ENCODE measurements around the gene VIT.

The VIT gene

DNA sequence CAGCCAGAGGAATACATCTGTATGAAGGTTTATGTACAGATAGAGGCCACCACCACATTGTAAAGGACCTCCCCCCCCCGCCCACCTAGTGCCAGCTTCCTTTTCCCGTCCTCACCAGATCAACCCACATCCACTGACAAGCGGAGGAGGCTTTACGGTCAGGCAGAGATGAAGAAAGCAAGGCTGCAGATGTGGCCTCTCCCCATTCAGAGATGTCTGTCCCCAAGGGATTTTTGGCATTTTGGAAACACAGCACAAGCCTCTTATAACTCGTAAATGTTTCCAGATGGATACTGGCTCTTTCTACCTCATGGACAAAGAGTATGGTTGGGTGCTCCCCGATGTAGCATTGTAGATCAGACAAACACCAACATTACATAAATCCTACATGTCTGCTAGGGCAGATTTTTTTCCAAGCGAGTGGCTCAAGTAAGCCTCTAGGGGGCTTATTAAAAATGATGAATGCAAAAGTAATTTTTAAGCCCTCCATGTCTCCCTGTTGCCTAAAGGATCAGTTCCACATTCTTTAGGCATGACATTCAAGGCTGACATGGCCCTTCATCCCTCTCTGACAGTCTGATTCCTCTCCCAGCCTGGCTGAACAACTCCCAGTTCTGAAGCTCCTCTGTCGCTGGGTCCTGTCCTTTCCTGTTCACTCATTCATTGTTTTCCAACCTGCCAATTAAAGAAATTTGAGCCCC, 11.7 kb downstream of the VIT start:
- DNase-seq (ENCODE audit: extremely low read depth in 1 of 2, low read depth in 1 of 2): no peak

- no peak for DNase-seq (ENCODE audit: extremely low read depth in 1 of 2, low read depth in 1 of 2)
Observed at GRCh38 chr2:36710858-36711515, 14.5 kb downstream of the VIT start.

DNA sequence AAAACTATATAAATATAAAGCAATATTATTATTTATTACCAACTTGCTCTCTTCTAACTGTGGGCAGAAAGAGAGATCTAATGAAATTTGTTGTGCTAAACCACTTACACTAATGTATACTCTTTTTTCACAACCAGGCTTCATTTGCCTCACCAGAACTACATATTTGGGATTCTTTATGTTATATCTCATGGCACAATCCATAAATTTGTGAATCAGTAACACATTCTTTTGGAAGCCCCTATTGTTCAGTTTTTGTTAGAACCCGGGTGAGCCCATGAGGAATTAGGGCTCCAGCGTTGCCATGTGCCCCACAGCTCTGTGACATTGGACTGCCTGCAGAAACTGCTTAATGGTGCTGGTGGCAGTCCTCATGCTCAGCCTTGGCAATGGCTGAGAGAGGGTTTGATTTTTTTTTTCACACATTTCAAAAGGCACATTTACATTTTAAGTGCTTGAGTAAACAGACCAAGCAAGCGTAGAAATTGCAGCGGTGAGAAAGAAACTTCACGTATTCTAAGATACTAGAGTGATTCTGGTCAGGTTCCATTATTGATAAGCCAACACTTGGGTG, 15.3 kb downstream of the VIT start:
- DNase-seq (ENCODE audit: extremely low read depth in 1 of 2, low read depth in 1 of 2): no peak

DNA sequence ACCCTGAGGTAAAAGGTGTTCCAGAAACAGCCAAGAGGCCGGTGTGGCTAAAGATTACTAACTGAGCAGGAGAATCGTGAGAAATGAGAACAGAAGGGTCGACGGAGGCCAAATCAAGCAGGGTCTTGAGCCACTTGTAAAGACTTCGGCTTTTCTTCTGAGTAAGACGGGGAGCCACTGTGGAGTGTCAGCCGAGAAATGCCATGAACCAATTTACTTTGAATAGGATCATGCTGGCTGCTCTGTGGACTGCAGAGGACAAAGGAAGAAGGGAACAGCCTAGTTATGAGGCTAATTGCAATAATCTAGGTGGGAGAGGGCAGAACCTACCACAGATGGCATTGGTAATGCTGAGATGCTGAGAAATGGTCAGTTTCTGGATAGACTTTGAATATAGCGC, 16.8 kb downstream of the VIT start:
- no peak for DNase-seq (ENCODE audit: extremely low read depth in 1 of 2, low read depth in 1 of 2)

- no peak for DNase-seq (ENCODE audit: extremely low read depth in 1 of 2, low read depth in 1 of 2)
Observed at GRCh38 chr2:36716111-36716510, 19.6 kb downstream of the VIT start.

GRCh38 chr2:36717603-36718266, 21.2 kb downstream of the VIT start:
- DNase-seq (ENCODE audit: extremely low read depth in 1 of 2, low read depth in 1 of 2): no peak

DNA sequence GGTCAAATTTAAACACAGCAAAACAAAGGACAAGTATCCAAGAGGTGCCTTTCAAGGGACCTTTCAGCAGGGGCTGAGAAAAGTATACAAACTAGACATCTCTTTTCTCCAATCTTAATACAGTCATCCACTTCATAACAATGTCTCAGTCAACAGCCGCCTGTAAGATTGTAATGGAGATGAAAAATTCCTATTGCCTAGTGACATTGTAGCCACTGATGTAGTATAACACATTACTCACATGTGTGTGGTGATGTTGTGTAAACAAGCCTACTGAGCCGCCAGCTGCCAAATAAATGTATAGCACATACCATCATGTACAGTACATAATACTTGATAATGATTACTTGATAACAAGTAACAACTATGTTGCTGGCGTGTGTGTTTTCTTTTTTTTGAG, 31.0 kb downstream of the VIT start:
- DNase-seq (ENCODE audit: extremely low read depth in 1 of 2, low read depth in 1 of 2): no peak

DNA sequence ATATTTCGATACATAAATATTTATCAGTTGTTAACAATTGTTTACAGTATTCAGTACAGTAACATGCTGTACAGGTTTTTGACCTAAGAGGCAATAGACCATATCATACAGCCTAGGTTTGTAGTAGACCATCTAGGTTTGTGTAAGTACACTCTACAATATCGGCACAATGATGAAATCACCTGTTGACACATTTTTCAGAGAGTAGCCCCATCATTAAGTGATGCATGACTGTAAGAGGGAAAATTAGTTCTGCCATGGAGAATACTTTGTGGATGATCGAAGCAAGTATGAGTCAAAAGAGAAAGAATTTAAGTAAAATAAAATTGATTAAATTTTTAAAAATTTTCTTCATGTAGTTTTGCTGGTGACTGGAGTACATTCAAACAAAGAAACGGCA, 32.6 kb downstream of the VIT start:
- DNase-seq (ENCODE audit: extremely low read depth in 1 of 2, low read depth in 1 of 2): no peak

- DNase-seq (ENCODE audit: extremely low read depth in 1 of 2, low read depth in 1 of 2): no peak
Observed at GRCh38 chr2:36731941-36732672, 35.6 kb downstream of the VIT start.

- DNase-seq (ENCODE audit: extremely low read depth in 1 of 2, low read depth in 1 of 2): no peak
Observed at GRCh38 chr2:36732673-36733036, 36.1 kb downstream of the VIT start.

DNA sequence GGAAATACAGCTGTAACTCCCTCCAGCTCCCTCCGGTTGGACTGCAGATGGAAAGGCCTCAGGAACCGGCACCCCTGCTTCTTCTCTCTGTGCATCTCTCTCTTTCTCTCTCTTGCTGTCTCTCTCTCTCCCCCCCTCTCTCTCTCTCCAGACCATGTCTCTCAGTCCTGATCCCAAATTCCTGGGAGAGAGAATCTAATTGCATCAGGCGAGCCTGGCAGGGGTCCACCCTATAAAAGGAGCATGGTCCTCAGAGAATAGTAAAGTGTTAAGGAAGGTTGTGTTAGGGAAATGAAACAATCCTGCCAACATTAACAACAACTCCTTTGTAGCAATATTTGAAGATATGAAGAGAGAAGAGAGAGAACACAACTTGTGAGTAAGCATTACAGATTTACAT, 36.7 kb downstream of the VIT start:
- DNase-seq (ENCODE audit: extremely low read depth in 1 of 2, low read depth in 1 of 2): no peak

- no peak for DNase-seq (ENCODE audit: extremely low read depth in 1 of 2, low read depth in 1 of 2)
Observed at GRCh38 chr2:36734304-36734703, 37.8 kb downstream of the VIT start.

DNA sequence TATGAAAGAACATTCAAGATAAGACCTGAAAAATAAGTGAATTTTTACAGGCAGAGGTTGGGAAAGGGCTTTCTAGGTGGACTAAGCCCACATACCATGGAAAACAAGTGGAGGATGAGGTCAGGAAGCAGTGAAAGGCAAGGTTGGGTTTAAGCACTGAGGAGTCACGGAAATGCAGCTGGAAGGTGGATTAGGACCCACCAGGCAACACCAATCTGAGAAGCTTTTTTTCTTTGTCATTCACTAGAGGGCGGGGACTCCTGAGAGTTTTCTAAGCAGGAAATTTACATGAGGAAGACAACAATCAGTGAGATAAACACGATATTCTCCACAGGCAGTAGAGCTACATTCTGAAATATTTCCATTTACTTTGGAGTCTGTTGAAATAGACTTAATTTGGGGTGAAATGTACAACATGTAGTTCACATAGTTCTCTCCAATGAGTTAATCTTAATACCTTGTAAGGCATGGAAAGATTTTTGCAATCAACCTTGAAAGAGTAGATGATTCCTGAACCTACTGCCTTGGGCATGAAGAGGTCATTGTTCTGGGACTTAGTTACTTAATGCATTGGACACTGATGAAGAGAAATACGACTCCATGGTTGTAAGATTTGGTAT, 40.7 kb downstream of the VIT start:
- no peak for DNase-seq (ENCODE audit: extremely low read depth in 1 of 2, low read depth in 1 of 2)

- no peak for DNase-seq (ENCODE audit: extremely low read depth in 1 of 2, low read depth in 1 of 2)
Observed at GRCh38 chr2:36740061-36740460, 43.6 kb downstream of the VIT start.

GRCh38 chr2:36741188-36741837, 44.8 kb downstream of the VIT start:
- DNase-seq (ENCODE audit: extremely low read depth in 1 of 2, low read depth in 1 of 2): no peak

- no peak for DNase-seq (ENCODE audit: extremely low read depth in 1 of 2, low read depth in 1 of 2)
Observed at GRCh38 chr2:36743954-36744353, 47.4 kb downstream of the VIT start.

DNA sequence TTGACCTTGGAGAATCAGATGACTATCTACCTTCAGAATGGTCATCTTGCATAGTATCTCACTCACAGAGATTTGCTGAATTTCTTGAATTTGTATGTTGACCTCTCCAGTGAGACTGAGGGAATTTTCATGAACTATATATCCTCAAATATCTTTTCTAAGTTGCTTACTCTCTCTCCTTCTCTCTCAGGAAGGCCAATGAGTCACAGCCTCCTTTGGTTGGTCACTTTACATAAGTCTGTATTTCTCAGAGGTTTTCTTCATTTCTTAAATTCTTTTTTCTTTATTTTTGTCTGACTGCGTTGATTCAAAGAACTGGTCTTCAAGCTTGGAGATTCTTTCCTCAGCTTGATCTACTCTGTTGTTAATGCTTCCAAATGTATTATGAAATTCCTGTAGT, 51.7 kb downstream of the VIT start:
- DNase-seq (ENCODE audit: extremely low read depth in 1 of 2, low read depth in 1 of 2): no peak

DNA sequence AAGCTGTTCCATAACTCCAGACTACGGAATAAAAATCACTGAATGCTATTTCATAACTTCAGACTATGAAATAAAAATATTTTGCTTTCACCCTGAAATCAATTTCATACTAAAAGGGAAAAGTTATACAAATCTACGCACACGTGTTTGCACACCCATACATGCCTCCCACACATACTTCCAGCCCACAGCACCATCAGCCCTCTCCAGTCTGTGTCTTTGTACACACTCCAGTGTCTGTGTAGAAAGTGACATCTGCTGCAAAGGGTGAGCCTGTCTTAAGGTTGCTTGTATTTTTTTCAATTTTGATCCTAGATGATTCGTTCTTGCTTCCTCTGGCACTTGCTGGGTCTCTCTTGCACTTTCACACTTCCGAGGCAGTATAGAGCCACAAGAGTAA, 53.6 kb downstream of the VIT start:
- DNase-seq (ENCODE audit: extremely low read depth in 1 of 2, low read depth in 1 of 2): no peak

GRCh38 chr2:36753706-36754221, 57.3 kb downstream of the VIT start:
- no peak for DNase-seq (ENCODE audit: extremely low read depth in 1 of 2, low read depth in 1 of 2)

GRCh38 chr2:36754578-36754977, 58.1 kb downstream of the VIT start:
- DNase-seq (ENCODE audit: extremely low read depth in 1 of 2, low read depth in 1 of 2): no peak
